Mesendoderm (in vitro differentiated cells): ENCODE measurements around the gene PEX16.

ENCODE experiments used
- DNase-seq: peaks from one replicate; pipeline ENCODE4 v3.0.0; 2013
- H2AK5ac ChIP-seq: 2 replicates; pipeline ENCODE4 v1.6.1; 2013; ENCODE audit warnings: low read length, inconsistent platforms
- H2BK120ac ChIP-seq: 2 replicates; pipeline ENCODE4 v1.6.1; 2013; ENCODE audit warnings: low read depth, mild to moderate bottlenecking, low read length, moderate library complexity, mixed read lengths
- H2BK15ac ChIP-seq: replicated peaks from 2 replicates; pipeline ENCODE4 v1.6.1; 2013; ENCODE audit warnings: low read depth, mild to moderate bottlenecking, moderate library complexity
- H2BK5ac ChIP-seq: 2 replicates; pipeline ENCODE4 v1.6.1; 2013; ENCODE audit warnings: low read length, inconsistent platforms
- H3K18ac ChIP-seq: 2 replicates; pipeline ENCODE4 v1.6.1; 2013; ENCODE audit warnings: mild to moderate bottlenecking, low read length, mixed read lengths
- H3K23ac ChIP-seq: one replicate; pipeline ENCODE4 v1.6.1; 2013; ENCODE audit warnings: low read length
- H3K27ac ChIP-seq: 2 replicates; pipeline ENCODE4 v1.5.1; 2013; ENCODE audit warnings: low read depth, mild to moderate bottlenecking, inconsistent platforms, low read length, moderate library complexity
- H3K27me3 ChIP-seq: 2 replicates; pipeline ENCODE4 v1.6.1; 2013; ENCODE audit warnings: low read length, control low read depth, mild to moderate bottlenecking, inconsistent platforms; ENCODE audit not compliant: insufficient read depth, poor library complexity
- H3K36me3 ChIP-seq: 2 replicates; pipeline ENCODE4 v1.6.1; 2013; ENCODE audit warnings: low read length, inconsistent platforms; ENCODE audit not compliant: control insufficient read depth, insufficient read depth
- H3K4ac ChIP-seq: one replicate; pipeline ENCODE4 v1.6.1; 2013; ENCODE audit warnings: low read depth, mild to moderate bottlenecking, low read length, moderate library complexity
- H3K4me1 ChIP-seq: 2 replicates; pipeline ENCODE4 v1.6.1; 2013; ENCODE audit warnings: low read depth, low read length, inconsistent platforms; ENCODE audit not compliant: control insufficient read depth
- H3K4me2 ChIP-seq: 2 replicates; pipeline ENCODE4 v1.6.1; 2013; ENCODE audit warnings: low read length
- H3K4me3 ChIP-seq: 2 replicates; pipeline ENCODE4 v1.5.1; 2013; ENCODE audit warnings: mild to moderate bottlenecking, low read length
- H3K56ac ChIP-seq: one replicate; pipeline ENCODE4 v1.6.1; 2013; ENCODE audit warnings: low read length
- H3K79me1 ChIP-seq: 2 replicates; pipeline ENCODE4 v1.6.1; 2013; ENCODE audit warnings: low read length, inconsistent platforms
- H3K79me2 ChIP-seq: 2 replicates; pipeline ENCODE4 v1.6.1; 2013; ENCODE audit warnings: mild to moderate bottlenecking, low read length; ENCODE audit not compliant: control insufficient read depth, insufficient read depth
- H3K9ac ChIP-seq: 2 replicates; pipeline ENCODE4 v1.6.1; 2013; ENCODE audit warnings: low read length, inconsistent platforms
- H4K5ac ChIP-seq: one replicate; pipeline ENCODE4 v1.6.1; 2013; ENCODE audit warnings: low read length
- H4K8ac ChIP-seq: one replicate; pipeline ENCODE4 v1.6.1; 2013; ENCODE audit warnings: low read depth, mild to moderate bottlenecking, control low read depth, low read length, moderate library complexity
- WGBS: extraction: QIAGEN DNeasy Blood & Tissue Kit; methylation state at CpG from one replicate; pipeline ENCODE4 v1.1.7; 2013; ENCODE audit warnings: low lambda C conversion rate, missing lambda C conversion rate; ENCODE audit not compliant: insufficient coverage; ENCODE audit errors: extremely low coverage; 5-methylcytosine and 5-hydroxymethylcytosine counted together

Gene PEX16

GRCh38 chr11:45889555-45889954 is 28.1 kb downstream of the PEX16 start:
- Histone ChIP-seq H3K36me3 (no peaks in the 10 kb centered on the region), H3K27ac (no peak overlapping the region), H2AK5ac (no peak overlapping the region), H3K9ac (no peak overlapping the region), H3K18ac (no peak overlapping the region), H3K4me2 (no peak overlapping the region), H3K23ac (no peak overlapping the region), H3K56ac (no peak overlapping the region), H3K4me1 (no peaks in the 10 kb centered on the region), H3K79me2 (no peaks in the 10 kb centered on the region), H2BK120ac (no peak overlapping the region), H2BK5ac (no peak overlapping the region), H3K27me3 (no peaks in the 10 kb centered on the region), H3K79me1 (no peaks in the 10 kb centered on the region), H3K4ac (no peak overlapping the region), H2BK15ac (no peak overlapping the region), H3K4me3 (no peak overlapping the region), H4K8ac (no peak overlapping the region), H4K5ac (no peak overlapping the region)
- no peak for DNase-seq
- WGBS: no CpG with 5 or more reads among the region's 8 CpGs

- Histone ChIP-seq H3K18ac (no peak overlapping the region), H2AK5ac (no peak overlapping the region), H2BK15ac (no peak overlapping the region), H2BK120ac (no peak overlapping the region), H3K56ac (no peak overlapping the region), H4K8ac (no peak overlapping the region), H3K79me2 (no peaks in the 10 kb centered on the region), H3K27ac (no peak overlapping the region), H3K9ac (no peak overlapping the region), H3K27me3 (no peaks in the 10 kb centered on the region), H3K36me3 (no peaks in the 10 kb centered on the region), H3K4ac (no peak overlapping the region), H4K5ac (no peak overlapping the region), H2BK5ac (no peak overlapping the region), H3K79me1 (no peaks in the 10 kb centered on the region), H3K4me1 (no peaks in the 10 kb centered on the region), H3K4me3 (no peak overlapping the region), H3K4me2 (no peak overlapping the region), H3K23ac (no peak overlapping the region)
- WGBS: no CpG with 5 or more reads among the region's 10 CpGs
- no peak for DNase-seq
Observed at GRCh38 chr11:45887587-45887986, 30.1 kb downstream of the PEX16 start.

GRCh38 chr11:45886816-45887520 is 30.7 kb downstream of the PEX16 start:
- no peaks in the 10 kb centered on the region for H3K79me2 ChIP-seq
- H2BK120ac ChIP-seq: no peak overlapping the region
- no peak overlapping the region for H3K4me2 ChIP-seq
- no peak overlapping the region for H2BK15ac ChIP-seq
- H3K9ac ChIP-seq: no peak overlapping the region
- no peak overlapping the region for H4K8ac ChIP-seq
- no peaks in the 10 kb centered on the region for H3K4me1 ChIP-seq
- H3K4me3 ChIP-seq: no peak overlapping the region
- H3K4ac ChIP-seq: no peak overlapping the region
- DNase-seq: no peak
- no peak overlapping the region for H3K23ac ChIP-seq
- WGBS: no CpG with 5 or more reads among the region's 4 CpGs
- no peak overlapping the region for H4K5ac ChIP-seq
- no peak overlapping the region for H2BK5ac ChIP-seq
- H3K18ac ChIP-seq: no peak overlapping the region
- H3K27ac ChIP-seq: no peak overlapping the region
- H3K79me1 ChIP-seq: no peaks in the 10 kb centered on the region
- H3K56ac ChIP-seq: no peak overlapping the region
- no peaks in the 10 kb centered on the region for H3K27me3 ChIP-seq
- no peaks in the 10 kb centered on the region for H3K36me3 ChIP-seq
- H2AK5ac ChIP-seq: no peak overlapping the region

GRCh38 chr11:45885921-45886721 is 31.6 kb downstream of the PEX16 start:
- Histone ChIP-seq H3K9ac (peak overlapping the region; percentile 54), H3K23ac (no peak overlapping the region), H3K79me1 (no peaks in the 10 kb centered on the region), H2BK120ac (no peak overlapping the region), H4K5ac (no peak overlapping the region), H3K4me3 (peak overlapping the region; percentile 47), H3K18ac (no peak overlapping the region), H3K56ac (peak overlapping the region; percentile 73), H3K79me2 (no peaks in the 10 kb centered on the region), H3K4me1 (no peaks in the 10 kb centered on the region), H2AK5ac (no peak overlapping the region), H2BK5ac (no peak overlapping the region), H3K4ac (no peak overlapping the region), H3K4me2 (peak overlapping the region; percentile 64), H2BK15ac (no peak overlapping the region), H3K27ac (no peak overlapping the region), H3K36me3 (no peaks in the 10 kb centered on the region), H4K8ac (no peak overlapping the region), H3K27me3 (no peaks in the 10 kb centered on the region)
- DNase-seq: peak; percentile 54
- no CpG with 5 or more reads among the region's 43 CpGs for WGBS

- Histone ChIP-seq H2AK5ac (no peak within 1 kb of the TSS), H4K5ac (no peak within 1 kb of the TSS), H3K56ac (peak within 1 kb of the TSS; percentile 73), H3K4me2 (peak within 1 kb of the TSS; percentile 64), H3K23ac (no peak within 1 kb of the TSS), H3K27me3 (no peaks in the 10 kb centered on the region), H3K27ac (no peak within 1 kb of the TSS), H2BK15ac (no peak within 1 kb of the TSS), H2BK5ac (no peak within 1 kb of the TSS), H3K79me2 (no peaks in the 10 kb centered on the region), H3K79me1 (no peaks in the 10 kb centered on the region), H3K4me3 (peak within 1 kb of the TSS; percentile 47), H3K9ac (peak within 1 kb of the TSS; percentile 54), H3K18ac (no peak within 1 kb of the TSS), H3K4me1 (no peaks in the 10 kb centered on the region), H4K8ac (no peak within 1 kb of the TSS), H3K36me3 (no peaks in the 10 kb centered on the region), H2BK120ac (no peak within 1 kb of the TSS), H3K4ac (no peak within 1 kb of the TSS)
- DNase-seq: peak; percentile 72
- no CpG with 5 or more reads among the region's 73 CpGs for WGBS
Observed at GRCh38 chr11:45885274-45885920, 32.3 kb downstream of the PEX16 start, which contains the start of gene MAPK8IP1. TSS of gene MAPK8IP1 (plus strand) at chr11:45885651. CDS start at chr11:45885821, 170 bp downstream.
